ENCODE data around the gene PODXL2. TPM values are rescaled to one million over a fixed set of nuclear protein-coding genes. Genes with fewer than 3 reads are reported as not detected.
A peak's percentile ranks its signal among the peaks of the same experiment; 100 is the strongest.
"Not testable (repeated sequence)": the region's sequence is repeated elsewhere in the genome, so short reads cannot be mapped to it uniquely, and the experiment has no call there.

The PODXL2 gene
- total RNA-seq, 4 donors from 2014 or later = 3.2 to 9.4 (median 8.0) TPM

GRCh38 chr3:127647845-127648204 is 18.8 kb downstream of the PODXL2 start:
- H3K4me3 ChIP-seq (replicated peaks in 1 of 3) = no peak overlapping the region
- no peaks in the 10 kb centered on the region for H3K36me3 ChIP-seq
- TF ChIP-seq POLR2A (IDR thresholded peaks at IDR 0.05) = no peak
- no peak for TF ChIP-seq CTCF (IDR thresholded peaks at IDR 0.05)
- intact Hi-C loops (cut with DNase I) = no loop called here
- no peaks in the 10 kb centered on the region for H3K27me3 ChIP-seq
- no peak overlapping the region for H3K27ac ChIP-seq
- DNase-seq = no peak
- no peaks in the 10 kb centered on the region for H3K4me1 ChIP-seq
- no peaks in the 10 kb centered on the region for H3K9me3 ChIP-seq

- no peaks in the 10 kb centered on the region for H3K36me3 ChIP-seq
- no peak for TF ChIP-seq CTCF (IDR thresholded peaks at IDR 0.05)
- H3K27ac ChIP-seq = no peak overlapping the region
- DNase-seq = no peak
- H3K9me3 ChIP-seq = no peaks in the 10 kb centered on the region
- H3K4me3 ChIP-seq (replicated peaks in 1 of 3) = no peak overlapping the region
- H3K4me1 ChIP-seq = no peaks in the 10 kb centered on the region
- no peaks in the 10 kb centered on the region for H3K27me3 ChIP-seq
- 89 to 95% methylated on average over 4 of the region's 4 CpGs for WGBS, 2 donors
- intact Hi-C loops (cut with DNase I) = loop anchor here (5.0 kb wide), 2 partner anchors 182 to 322 kb away; no protein-coding TSS in a partner anchor
These were observed 21.3 kb downstream of the PODXL2 start for GRCh38 chr3:127650236-127650635.

- Histone ChIP-seq H3K36me3 (no peaks in the 10 kb centered on the region), H3K27ac (no peak overlapping the region), H3K4me1 (no peaks in the 10 kb centered on the region), H3K4me3 (replicated peaks in 1 of 3) (no peak overlapping the region), H3K9me3 (no peaks in the 10 kb centered on the region), H3K27me3 (no peaks in the 10 kb centered on the region)
- intact Hi-C loops (cut with DNase I) = loop anchor here (5.0 kb wide), 2 partner anchors 181 to 321 kb away; no protein-coding TSS in a partner anchor
- 60 to 79% methylated on average over 8 of the region's 8 CpGs for WGBS, 2 donors
- DNase-seq = no peak
- TF ChIP-seq CTCF (IDR thresholded peaks at IDR 0.05) = no peak
- no peak for TF ChIP-seq POLR2A (IDR thresholded peaks at IDR 0.05)
These were observed 22.7 kb downstream of the PODXL2 start for GRCh38 chr3:127651516-127652172.

GRCh38 chr3:127652246-127652995 is 23.4 kb downstream of the PODXL2 start:
- 77 to 98% methylated on average over 5 to 11 of the region's 13 CpGs for WGBS, 2 donors
- Histone ChIP-seq H3K9me3 (no peaks in the 10 kb centered on the region), H3K4me3 (replicated peaks in 1 of 3) (no peak overlapping the region), H3K36me3 (no peaks in the 10 kb centered on the region), H3K27me3 (no peaks in the 10 kb centered on the region), H3K4me1 (no peaks in the 10 kb centered on the region), H3K27ac (no peak overlapping the region)
- intact Hi-C loops (cut with DNase I) = loop anchor here (5.0 kb wide), 2 partner anchors 180 to 320 kb away; no protein-coding TSS in a partner anchor
- TF ChIP-seq POLR2A (IDR thresholded peaks at IDR 0.05) (no peak), CTCF (IDR thresholded peaks at IDR 0.05) (peak; percentile 62 to 83 (median 74))
- DNase-seq = peak; percentile 42 to 50

- WGBS, 2 donors = 74 to 78% methylated on average over 4 of the region's 4 CpGs
- no peaks in the 10 kb centered on the region for H3K9me3 ChIP-seq
- DNase-seq = no peak
- H3K27me3 ChIP-seq = no peaks in the 10 kb centered on the region
- intact Hi-C loops (cut with DNase I) = loop anchor here (5.0 kb wide), 2 partner anchors 178 to 318 kb away; no protein-coding TSS in a partner anchor
- H3K4me1 ChIP-seq = no peaks in the 10 kb centered on the region
- H3K4me3 ChIP-seq (replicated peaks in 1 of 3) = no peak overlapping the region
- no peak overlapping the region for H3K27ac ChIP-seq
- TF ChIP-seq CTCF (IDR thresholded peaks at IDR 0.05) (no peak), POLR2A (IDR thresholded peaks at IDR 0.05) (no peak)
- no peaks in the 10 kb centered on the region for H3K36me3 ChIP-seq
These were observed 25.4 kb downstream of the PODXL2 start for GRCh38 chr3:127654374-127654773.

- H3K9me3 ChIP-seq; H3K27me3 ChIP-seq; H3K4me1 ChIP-seq; H3K4me3 ChIP-seq (replicated peaks in 1 of 3); H3K36me3 ChIP-seq; DNase-seq: not testable (repeated sequence)
- 94 to 95% methylated on average over 6 of the region's 6 CpGs for WGBS, 2 donors
- peak overlapping the region in 1 of 3 donors; percentile 4 for H3K27ac ChIP-seq
- intact Hi-C loops (cut with DNase I) = loop anchor here (5.0 kb wide), 2 partner anchors 177 to 317 kb away; no protein-coding TSS in a partner anchor
These were observed 26.0 kb downstream of the PODXL2 start for GRCh38 chr3:127654993-127655392.
